Stimulated activated CD8-positive, alpha-beta memory T cell treated with anti-CD3 and anti-CD28 coated beads, Interleukin-15, amount 100 ng/mL, for 1 hour (primary cell): ENCODE data around the gene PLIN3.
A peak's percentile ranks its signal among the peaks of the same experiment; 100 is the strongest.
"Not testable (repeated sequence)": the region's sequence is repeated elsewhere in the genome, so short reads cannot be mapped to it uniquely, and the experiment has no call there.

ENCODE experiments used
- DNase-seq: peaks from one replicate; pipeline ENCODE4 v3.0.0-alpha.2; 2020; ENCODE audit warnings: low read depth

Gene PLIN3

DNA sequence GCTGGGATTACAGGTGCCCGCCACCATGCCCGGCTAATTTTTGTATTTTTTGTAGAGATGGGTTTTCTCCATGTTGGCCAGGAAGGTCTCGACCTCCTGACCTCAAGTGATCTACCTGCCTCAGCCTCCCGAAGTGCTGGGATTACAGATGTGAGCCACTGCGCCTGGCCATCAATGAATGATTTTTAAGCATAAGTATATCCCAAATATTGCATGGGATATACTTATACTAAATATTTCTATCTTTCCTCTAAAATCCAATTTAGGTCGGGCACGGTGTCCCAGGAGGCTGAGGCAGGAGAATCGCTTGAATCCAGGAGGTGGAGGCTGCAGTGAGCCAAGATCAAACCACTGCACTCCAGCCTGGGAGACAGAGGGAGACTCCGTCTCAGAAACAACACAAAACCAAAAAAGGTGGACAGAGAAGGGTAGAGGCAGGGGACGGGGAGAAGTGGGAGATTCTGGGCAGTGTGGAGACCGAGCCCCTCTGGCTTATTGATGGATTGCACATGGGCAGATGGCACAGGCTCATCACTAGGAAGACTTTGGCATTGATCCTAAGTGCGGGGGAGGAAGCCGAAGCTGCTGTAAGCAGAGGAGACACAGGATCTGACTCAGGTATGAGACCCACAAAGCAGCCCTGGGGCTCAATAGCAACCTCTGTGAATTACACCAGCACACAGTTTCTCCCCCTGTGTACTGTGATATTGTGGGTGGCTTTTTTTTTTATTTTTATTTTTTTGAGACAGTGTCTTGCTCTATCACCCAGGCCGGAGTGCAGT lies 21.8 kb upstream of the PLIN3 start:
- DNase-seq: no peak

DNA sequence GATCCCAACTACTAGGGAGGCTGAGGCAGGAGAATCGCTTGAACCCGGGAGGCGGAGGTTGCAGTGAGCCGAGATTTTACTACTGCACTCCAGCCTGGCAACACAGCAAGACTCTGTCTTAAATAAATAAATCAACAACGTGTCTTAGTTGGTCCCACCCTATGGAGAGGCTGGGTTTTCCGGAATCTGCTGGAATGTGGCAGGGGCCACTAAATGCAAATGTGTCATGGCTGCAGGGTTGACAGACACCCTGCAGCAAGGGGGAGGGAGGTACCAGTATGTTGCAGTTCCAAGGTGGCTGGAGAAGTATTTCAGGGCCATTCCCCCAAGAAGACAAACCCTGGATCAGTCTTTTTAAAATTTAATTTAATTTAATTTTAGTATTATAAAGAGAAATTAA lies 20.3 kb upstream of the PLIN3 start:
- DNase-seq: not testable (repeated sequence)

DNA sequence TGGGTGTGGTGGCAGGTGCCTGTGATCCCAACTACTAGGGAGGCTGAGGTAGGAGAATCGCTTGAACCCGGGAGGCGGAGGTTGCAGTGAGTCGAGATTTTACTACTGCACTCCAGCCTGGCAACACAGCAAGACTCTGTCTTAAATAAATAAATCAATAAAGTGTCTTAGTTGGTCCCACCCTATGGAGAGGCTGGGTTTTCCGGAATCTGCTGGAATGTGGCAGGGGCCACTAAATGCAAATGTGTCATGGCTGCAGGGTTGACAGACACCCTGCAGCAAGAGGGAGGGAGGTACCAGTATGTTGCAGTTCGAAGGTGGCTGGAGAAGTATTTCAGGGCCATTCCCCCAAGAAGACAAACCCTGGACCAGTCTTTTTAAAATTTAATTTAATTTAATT lies 17.5 kb upstream of the PLIN3 start:
- DNase-seq: not testable (repeated sequence)

DNA sequence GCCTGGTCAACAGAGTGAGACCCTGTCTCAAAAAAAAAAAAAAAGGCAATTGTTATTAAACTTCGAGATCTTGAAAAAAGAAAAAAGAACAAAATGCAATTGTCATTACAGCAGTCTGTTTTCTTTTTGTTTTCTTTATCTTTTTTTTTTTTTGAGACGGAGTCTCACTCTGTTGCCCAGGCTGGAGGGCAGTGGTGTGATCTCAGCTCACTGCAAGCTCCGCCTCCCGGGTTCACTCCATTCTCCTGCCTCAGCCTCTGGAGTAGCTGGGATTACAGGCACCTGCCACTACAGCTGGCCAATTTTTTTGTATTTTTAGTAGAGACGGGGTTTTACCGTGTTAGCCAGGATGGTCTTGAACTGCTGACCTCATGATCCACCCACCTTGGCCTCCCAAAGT lies 15.4 kb upstream of the PLIN3 start:
- not testable (repeated sequence) for DNase-seq

DNA sequence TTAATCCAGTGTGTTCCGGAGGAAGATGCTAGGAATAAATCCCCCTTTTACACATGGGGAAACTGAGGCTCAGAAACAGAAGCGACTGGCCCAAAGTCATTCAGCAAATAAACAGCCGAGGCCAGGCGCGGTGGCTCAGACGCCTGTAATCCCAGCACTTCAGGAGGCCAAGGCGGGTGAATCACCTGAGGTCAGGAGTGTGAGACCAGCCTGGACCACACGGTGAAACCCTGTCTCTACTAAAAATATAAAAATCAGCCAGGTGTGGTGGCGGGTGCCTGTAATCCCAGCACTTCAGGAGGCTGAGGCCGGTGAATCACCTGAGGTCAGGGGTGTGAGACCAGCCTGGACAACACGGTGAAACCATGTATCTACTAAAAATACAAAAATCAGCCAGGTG lies 11.6 kb upstream of the PLIN3 start:
- DNase-seq: no peak

DNA sequence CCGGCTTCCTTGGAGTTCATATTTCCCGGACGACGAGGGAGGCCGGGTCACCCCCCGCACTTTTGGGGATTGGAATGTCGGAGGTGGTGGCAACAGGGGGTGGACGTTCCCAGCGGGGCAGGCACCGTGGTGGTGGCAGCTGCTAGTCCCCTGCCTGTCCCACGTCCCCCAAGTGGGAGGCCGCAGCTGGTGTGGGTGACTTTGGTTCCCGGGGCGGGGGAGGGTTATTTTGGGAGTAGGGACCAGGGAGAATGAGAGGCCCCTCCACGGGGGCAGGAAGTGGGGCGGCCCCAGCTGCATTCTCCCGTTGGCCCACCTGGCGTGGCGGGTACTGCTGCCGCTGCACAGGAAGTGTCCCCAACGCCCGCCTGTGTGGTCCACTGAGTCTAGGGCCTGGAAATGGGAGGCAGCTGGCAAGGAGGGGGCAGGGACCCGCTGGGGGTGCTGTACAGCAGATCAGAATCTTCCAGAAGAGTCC lies 11.1 kb upstream of the PLIN3 start:
- DNase-seq: no peak

DNA sequence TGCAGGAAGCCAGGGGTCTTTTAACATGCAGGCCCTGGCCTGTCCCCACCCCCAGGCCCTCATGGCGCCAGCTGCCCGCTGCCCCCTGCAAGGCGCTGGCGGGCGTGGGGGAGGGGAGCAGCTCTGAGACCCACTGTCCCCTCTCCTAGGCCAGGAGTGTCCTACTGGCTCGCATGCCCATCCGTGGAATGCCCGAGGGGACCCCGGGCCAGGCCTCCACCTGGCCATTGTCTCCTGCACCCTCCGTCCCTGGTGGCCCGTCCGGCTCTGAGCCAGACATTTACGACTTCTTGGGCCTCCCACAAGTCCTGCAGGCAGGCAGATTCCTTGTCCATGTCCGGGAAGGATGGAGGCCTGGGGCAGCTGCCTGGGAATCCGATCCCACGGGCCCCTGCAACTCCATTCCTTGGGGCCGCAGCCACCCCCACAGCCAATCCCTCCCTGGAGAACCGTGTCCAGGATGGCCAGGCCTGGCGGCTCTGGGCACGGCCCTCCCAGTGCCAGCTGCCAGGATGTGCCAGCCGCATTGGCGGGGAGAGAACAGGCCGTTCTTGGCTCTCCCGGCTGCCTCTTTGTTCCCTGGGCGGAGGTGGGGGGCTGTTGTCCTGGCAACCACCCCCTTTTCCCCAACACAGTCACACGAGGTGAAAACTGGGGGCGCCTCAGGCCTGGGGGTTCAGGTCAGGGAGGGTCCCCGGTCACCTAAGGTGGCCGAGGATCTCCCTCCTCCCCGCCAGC lies 10.5 kb upstream of the PLIN3 start:
- no peak for DNase-seq

DNA sequence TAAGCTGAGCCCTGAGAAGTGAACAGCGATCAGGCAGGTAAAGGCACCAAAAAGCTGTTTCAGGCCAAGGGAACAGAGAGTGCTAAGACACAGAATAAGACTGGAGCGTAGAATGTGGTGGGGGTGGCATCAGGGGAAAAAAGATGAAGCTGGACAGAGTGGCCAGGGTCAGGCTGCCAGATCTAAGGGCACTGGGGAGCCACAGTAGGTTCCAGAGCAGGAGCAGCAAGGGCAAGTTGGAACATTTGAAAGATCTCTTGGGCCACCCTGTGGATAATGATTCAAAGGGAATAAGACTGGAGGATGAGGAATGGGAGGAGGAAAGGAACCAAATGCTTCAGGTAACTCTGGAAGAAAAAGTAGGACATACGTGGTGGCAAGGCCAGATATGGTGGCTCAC lies 6.5 kb upstream of the PLIN3 start:
- DNase-seq: no peak

DNA sequence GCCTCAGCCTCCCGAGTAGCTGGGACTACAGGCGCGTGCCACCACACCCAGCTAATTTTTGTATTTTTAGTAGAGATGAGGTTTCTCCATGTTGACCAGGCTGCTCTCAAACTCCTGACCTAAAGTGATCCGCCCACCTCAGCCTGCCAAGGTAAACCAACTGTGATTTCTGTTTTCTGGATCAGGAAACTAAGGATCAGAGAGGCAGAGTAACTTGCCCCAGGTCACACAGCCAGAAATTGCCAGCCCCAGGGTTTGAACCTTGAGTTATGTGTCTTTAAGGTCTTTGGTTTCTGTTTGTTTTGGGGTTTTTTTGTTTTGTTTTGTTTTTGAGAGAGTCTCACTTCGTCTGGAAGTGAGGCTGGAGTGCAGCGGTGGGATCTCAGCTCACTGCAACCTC lies 4.2 kb upstream of the PLIN3 start:
- DNase-seq: no peak

DNA sequence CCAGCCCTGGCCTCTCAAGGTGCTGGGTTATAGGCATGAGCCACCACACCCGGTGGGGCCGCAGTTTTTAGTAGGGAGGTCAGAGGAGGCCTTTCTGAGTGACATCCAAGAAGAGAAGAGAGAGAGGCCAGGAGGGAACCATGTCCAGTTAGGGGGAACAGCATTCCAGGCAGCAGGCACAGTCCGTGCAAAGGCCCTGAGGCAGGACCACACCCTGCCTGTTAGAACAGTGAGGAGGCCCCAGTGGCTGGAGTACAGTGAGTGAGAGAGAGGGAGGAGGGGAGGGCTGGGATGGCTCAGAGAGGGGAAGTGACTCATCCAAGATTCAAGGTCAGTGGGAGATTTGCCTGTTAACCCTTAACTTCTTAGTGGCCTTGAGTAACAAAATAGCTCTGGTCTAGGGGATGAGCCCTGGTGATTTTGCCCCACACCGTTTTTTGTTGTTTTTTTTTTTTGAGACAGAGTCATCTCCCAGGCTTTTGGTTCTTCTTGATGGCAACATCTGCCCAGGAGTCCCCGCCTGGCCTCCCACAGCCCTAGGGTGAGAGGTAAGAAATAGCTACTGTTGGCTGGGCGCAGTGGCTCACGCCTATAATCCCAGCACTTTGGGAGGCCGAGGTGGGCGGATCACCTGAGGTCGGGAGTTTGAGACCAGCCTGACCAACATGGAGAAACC lies 2.7 kb upstream of the PLIN3 start:
- DNase-seq: no peak

DNA sequence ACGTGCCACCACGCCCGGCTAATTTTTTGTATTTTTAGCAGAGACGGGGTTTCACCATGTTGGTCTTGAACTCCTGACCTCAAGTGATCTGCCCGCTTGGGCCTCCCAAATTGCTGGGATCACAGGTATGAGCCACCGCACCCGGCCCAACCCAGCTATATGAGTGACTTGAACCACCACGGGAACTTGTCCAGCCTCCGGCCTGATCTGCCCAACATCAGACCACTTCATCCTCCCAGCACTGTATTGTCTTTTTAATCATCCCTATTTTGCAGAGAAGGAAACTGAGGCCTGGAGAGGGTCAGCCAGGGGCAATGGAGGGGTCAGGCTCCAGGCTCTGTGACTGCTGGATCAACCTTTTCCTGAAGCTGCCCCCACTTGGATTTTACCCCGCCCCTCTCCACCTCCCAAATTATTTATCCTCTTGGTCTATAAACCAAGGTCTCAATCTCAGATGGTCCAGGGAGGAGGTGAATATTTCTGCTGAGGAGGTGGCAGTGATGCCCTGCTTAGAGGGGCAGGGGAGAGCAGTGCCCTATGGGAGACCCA lies 893 bp upstream of the PLIN3 start:
- no peak for DNase-seq

DNA sequence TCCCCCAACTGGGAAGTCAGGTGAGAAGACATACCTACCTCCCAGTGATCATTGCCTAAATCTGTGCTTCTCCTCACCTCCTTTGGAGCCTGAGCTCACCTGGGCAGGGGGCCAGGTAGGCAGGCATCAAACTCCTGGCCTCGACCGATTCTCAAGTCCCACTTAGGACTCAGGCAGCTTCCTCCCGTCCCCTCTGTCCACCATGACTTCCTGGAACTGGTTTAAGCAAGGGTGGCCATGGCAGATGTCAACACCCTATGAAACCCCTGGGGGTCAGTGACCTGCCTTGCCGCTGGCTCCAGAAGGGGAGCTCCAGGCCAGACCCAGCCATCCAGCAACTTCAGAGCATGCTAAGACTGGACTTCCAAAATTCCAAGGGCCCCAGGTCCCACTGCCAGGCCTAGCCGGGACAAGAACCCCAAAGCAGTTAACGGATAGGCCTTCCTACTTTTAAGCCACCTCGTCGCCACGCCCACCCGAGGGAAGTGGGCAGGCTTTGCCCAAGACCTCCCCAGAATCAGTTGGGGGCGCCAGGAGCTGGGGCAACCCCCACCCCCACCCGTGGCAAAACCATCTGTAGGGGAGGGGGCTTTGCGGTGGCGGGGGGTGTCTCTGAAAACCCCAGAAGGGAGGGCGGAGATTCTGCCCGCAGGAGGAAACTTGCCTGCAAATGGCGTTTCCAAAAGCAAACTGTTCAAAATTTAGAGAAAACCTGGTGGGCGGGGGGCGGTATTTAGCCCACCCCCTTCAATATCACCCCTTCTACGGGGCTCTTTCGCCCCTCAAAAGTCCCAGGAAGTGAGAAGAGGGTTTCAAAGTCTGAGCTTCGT lies 657 bp downstream of the PLIN3 start:
- DNase-seq: peak; percentile 13

DNA sequence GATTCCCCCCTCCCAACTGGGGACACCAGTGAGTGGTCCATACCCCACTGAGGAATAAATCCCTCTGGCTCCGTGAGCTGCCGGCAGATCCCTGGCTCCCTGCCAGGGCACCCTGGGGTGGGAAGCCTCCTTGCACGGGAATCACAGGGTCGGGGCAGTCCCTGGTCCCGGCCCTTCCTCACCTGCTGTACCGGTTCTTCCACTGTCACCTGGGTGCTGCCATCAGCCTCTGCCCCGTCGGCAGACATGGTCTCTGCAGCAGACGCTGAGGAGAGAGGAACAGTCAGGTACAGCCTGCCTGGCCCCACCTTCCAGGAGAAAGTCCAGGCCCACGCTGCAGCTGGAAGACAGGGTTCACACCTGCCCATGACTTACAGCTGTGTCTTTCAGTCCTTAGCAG lies 6.3 kb downstream of the PLIN3 start:
- DNase-seq: no peak

DNA sequence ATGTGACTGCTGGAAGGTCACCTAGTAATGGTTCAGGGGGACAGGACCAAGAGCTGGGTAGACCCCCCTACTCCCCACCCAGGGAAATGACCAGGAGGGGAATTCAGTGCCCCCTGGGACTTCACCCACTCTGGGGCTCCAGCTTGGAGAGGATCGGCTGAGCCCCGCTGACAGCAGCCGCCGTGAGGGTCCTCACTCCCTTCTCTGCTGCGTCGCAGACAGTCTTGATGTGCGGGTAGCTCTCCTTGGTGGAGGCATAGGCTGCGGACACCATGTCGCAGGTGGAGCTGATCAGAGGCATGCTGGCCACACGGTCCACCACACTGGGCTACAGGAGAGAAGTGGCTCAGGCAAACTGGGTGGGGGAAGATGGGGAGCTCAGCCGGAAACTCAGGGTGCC lies 7.8 kb downstream of the PLIN3 start:
- no peak for DNase-seq

DNA sequence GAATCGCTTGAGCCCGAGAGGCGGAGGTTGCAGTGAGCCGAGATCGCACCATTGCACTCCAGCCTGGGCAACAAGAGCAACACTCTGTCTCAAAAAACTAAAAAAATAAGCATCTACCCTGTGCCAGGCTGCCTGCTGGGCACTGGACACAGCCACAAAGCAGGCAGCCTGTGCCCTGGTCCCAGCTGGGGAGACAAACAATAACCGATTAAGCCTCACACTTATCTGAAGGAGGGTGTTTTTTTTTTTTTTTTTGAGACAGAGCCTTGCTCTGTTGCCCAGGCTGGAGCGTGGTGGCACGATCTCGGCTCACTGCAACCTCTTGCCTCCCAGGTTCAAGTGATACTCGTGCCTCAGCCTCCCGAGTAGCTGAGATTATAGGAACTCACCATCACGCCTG lies 11.0 kb downstream of the PLIN3 start:
- not testable (repeated sequence) for DNase-seq

DNA sequence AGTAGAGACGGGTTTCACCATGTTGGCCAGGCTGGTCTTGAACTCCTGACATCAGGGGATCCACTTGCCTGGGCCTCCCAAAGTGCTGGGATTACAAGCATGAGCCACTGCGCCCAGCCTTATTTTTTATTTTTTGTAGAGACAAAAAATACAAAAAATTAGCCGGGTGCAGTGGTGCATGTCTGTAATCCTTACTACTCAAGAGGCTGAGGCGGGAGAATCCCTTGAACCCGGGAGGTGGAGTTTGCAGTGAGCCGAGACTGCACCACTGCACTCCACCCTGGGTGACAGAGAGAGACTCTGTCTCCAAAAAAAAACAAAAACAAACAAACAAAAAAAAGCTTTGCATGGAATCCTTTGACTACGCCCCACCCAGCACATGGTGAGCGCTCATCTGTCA lies 14.0 kb downstream of the PLIN3 start:
- not testable (repeated sequence) for DNase-seq

DNA sequence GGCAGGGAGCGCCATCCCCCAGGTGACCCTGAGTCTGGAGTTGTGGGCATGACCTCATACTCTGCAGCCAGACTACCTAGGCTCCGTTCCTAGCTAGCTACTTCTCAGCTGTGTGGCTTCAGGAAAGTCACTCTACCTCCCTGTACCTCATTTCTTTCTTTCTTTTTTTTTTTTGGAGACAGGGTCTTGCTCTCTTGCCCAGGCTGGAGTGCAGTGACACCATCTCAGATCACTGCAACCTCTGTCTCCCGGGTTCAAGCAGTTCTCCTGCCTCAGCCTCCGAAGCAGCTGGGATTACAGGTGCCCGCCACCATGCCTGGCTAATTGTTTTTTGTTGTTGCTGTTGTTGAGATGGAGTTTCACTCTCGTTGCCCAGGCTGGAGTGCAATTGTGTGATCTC lies 15.0 kb downstream of the PLIN3 start:
- no peak for DNase-seq

DNA sequence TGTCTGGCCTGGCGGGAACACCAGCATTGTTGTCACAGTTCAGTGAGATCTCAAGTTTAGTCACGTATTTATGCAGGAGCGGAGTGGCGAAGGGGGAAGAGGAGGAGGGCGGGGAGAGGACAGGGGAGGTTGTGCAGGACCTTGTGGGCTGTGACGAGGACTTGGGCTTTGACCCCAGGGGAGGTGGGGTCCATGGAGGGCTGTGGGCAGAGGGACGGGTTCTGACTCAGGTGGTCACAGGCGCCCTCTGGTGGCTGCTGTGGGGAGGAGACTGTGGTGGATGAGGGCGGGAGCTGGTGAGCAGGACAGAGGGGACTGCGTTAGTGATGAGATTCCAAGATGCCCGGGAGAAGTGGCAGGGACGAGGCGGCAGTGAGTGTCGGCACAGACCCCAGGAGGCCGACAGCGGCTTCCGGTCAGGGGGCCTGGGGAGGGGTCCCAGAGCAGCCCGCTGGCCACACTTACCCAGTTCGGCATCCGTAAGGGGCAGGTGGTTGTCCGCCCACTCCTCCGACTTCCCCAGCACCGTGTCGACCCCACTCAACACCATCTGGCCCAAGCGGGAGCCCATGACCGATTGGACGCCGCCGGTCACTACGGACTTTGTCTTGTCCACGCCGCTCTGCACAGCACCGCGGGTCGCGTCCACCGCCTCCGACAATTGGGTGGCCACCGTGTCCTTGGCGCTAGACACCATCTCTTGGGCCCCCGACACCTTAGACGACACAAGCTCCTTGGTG lies 15.7 kb downstream of the PLIN3 start:
- peak; percentile 57 for DNase-seq

DNA sequence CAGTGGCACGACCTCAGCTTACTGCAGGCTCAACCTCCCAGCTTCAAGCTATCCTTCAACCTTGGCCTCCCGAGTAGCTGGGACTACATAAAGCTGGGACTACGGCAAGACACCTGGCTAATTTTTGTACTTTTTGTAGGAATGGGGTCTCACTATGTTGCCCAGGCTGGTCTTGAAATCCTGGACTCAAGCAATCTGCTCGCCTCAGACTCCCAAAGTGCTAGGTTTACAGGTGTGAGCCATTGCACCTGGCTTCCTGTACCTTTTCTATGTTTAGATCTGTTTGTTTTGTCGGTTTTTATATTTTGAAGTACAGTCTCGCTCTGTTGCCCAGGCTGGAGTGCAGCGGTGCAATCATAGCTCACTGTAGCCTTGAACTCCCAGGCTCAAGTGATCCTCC lies 18.4 kb downstream of the PLIN3 start:
- no peak for DNase-seq

DNA sequence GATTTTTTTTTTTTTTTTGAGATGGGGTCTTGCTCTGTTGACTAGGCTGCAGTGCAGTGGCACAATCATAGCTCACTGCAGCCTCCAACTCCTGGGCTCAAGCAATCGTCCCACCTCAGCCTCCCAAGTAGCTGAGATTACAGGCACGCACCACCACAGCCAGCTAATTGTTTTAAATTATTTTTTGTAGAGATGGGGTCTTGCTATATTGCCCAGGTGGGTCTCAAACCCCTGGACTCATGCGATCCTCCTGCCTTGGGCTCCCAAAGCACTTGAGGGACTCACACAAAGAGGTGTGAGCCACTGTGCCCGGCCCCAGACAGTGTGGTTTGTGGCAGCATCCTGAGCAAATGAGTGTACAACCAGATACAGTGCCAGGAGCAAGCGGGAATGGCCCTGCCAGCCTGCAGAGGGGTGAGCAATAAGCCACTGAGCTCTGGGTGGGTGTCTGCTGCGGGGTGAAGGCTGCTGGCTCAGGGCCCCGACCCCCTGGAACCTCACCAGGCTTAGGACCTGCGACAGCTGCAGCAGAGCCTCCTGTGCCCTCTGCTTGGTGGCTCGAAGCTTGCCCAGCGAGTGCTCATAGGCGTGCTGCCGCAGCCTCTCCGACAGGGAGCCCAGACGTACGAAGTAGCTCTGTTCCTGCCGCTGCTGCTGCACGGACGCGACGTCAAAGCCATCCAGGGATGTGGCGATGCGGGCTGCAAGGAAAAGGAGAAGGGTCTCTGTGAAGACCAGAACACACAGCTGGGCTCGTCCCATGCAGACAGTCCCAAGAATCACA lies 20.1 kb downstream of the PLIN3 start:
- no peak for DNase-seq
